Skin epidermis (tissue), 12 donors: ENCODE results near the gene NEK7.
"Not testable (repeated sequence)": the region's sequence is repeated elsewhere in the genome, so short reads cannot be mapped to it uniquely, and the experiment has no call there.

ENCODE experiments used
- H3K27ac ChIP-seq, 21 experiments: fragments of 200-600 bp; sonication (generic) in 11 of 21; one replicate each; pipeline ENCODE4 v1.5.0; 2020; ENCODE audit warnings: mild to moderate bottlenecking in 3 of 21, inconsistent platforms in 2 of 21, moderate library complexity in 2 of 21
- H3K4me3 ChIP-seq, 7 experiments: fragments of 200-600 bp; sonication (generic) in 2 of 7; one replicate each; pipeline ENCODE4 v1.5.0; 2020; ENCODE audit warnings: inconsistent platforms in 2 of 7, mild to moderate bottlenecking in 2 of 7, moderate library complexity in 1 of 7

NEK7 gene

GRCh38 chr1:198193871-198194270 is 37.1 kb downstream of the NEK7 start:
- H3K4me3 ChIP-seq, H3K27ac ChIP-seq: not testable (repeated sequence)

GRCh38 chr1:198196630-198197029 is 39.8 kb downstream of the NEK7 start:
- H3K27ac ChIP-seq = no peak overlapping the region
- no peak overlapping the region for H3K4me3 ChIP-seq

DNA sequence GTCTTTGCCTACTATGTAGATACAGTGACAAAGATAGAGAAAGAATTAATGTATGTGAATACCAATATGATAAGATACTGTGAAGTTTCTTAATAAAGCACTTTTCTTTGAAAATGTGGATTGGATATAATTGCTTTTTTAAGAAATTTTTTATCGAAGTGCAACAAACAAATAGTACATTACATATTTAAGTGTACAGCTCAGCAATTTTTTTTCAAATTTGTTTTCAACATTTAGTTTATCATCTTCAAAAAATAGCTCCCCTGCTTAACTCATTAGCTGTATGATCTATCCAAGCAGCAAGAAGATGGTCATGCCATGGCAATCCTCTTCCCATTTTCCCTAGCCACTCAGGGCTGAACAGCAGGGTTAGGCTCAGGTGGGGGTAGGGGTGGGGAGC is 40.5 kb downstream of the NEK7 start:
- H3K27ac ChIP-seq = no peak overlapping the region
- H3K4me3 ChIP-seq = no peak overlapping the region

DNA sequence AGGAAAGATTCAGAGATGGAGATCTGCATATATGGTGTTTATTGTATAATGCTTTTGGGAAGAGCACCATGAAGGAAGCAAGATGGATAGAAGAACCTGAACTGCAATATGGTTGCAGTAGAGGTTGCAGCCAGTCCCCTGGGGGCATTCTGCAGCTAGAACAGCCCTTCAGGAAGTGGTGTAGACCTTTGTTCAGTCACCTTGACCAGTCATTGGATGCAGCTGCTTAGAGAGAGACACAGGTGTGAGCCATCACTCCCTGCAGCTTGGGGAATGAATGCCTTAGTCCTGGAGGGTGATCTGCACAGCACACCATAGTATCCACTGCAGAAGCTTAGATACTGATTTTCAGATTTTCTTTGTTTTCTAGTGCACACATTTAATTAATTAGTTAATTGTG is 42.3 kb downstream of the NEK7 start:
- H3K27ac ChIP-seq = no peak overlapping the region
- no peak overlapping the region for H3K4me3 ChIP-seq

- Histone ChIP-seq H3K4me3 (no peak overlapping the region), H3K27ac (no peak overlapping the region)
These were observed 45.4 kb downstream of the NEK7 start for GRCh38 chr1:198201956-198202784.

DNA sequence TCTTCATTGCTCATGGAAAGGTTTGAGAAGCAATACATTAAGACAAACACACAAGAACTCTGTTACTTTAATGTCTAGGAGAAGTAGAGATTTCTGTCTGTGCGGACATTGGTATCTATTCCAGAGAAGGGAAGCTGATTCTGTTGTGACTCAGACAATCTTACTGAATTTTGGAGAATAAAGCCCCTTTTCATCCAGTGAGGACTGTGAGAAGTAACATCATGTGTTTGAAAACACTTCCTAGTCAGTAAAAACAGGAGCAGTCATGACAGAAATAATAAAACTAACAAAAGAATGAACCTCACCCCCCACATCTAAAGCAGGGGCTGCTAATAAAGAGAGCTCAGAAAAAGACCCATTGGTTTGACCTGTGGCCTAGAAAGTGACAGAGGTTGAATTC is 46.6 kb downstream of the NEK7 start:
- Histone ChIP-seq H3K4me3 (no peak overlapping the region), H3K27ac (peak overlapping the region in 1 of 21 experiments; percentile 16)

DNA sequence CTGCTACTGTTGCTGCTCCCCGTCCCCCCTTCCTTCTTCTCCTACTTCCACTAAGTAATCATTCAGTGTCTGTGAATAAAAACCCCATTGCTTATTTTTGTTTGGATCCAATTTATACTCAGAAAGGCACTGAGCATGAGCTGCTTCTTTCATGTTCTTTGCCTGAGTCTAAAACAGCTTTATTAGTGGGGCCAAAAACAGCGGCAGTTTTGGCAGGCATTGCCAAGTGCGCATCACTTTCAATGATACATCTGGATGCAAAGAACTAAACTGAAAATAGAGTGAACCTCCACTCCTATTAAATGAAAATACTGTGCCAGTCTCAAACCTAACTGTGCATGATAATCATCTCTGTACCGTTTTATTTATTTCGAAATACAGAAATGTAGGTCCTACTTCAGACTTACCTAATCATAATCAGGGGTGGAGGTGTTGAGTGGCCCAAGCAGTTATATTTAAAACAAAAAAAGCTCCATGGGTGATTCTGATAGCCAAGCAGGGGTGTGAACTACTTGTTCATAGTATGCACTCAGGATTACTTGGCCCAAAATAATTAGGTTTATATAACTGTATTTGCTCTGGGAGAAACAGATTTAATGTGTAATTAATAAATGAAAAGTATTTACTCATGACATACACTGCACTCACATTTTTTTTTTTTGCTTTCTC is 48.4 kb downstream of the NEK7 start:
- Histone ChIP-seq H3K4me3 (no peak overlapping the region), H3K27ac (no peak overlapping the region)

DNA sequence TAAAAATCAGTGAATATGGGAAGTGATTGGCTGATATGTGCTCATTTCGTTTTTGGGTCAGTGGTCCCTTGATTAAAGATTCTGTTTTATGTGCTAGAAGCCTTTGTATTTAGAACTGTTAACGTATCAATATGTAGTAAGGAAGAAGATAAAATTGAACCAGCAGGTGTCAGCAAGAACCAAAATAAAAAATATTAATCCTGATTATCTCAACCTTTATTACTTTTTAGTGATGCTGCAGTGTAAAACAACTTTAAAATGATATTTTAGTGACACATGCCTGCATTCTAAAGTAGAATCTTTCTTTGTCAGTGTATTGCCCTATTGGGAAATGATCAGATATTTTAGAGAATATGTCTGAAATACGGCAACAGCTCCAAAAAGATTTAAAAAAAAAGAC is 49.5 kb downstream of the NEK7 start:
- no peak overlapping the region for H3K27ac ChIP-seq

GRCh38 chr1:198211696-198212095 is 54.9 kb downstream of the NEK7 start:
- H3K4me3 ChIP-seq = no peak overlapping the region
- no peak overlapping the region for H3K27ac ChIP-seq

More for the DNA sequence above, 49.5 kb downstream of the NEK7 start:
- no peak overlapping the region for H3K4me3 ChIP-seq

DNA sequence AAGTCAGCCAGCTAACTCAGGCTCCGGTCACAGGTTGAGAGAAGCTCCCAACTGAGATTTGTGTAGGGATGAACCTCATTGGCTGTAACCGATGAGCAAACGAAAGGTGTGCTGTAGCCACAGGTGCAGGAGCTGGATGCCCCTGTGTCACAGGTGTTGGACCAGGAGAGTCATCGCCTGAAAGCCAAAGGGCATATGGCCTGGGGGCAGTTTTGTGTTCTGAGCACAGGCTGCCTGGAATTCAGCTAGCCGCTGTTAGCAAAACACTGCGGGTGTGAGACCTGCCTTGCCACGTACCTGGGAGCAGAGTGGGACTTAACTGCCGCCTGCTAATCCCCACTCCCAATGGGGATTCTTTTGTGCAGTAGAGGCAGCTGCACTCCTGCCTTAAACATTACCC is 55.3 kb downstream of the NEK7 start:
- H3K4me3 ChIP-seq = no peak overlapping the region
- no peak overlapping the region for H3K27ac ChIP-seq

DNA sequence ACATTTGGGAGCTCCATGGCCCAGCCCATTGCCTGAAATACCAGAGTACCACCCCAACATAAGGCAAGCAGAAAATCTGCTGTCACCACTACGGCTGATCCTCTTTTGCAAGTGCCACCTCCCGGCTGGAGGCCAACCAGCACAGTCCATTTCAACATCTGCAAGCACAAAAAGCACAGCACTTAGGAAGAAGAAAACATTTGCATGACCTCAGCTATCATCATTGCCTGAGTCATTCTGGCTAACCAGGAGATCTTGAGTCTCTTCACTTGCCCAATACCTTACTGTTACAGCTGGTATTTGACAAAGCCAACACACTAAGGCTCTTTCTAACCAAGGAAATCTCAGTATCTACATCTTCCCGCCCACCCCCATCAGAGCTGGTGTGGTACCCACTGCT is 55.9 kb downstream of the NEK7 start:
- no peak overlapping the region for H3K27ac ChIP-seq

GRCh38 chr1:198214924-198215323 is 58.1 kb downstream of the NEK7 start:
- Histone ChIP-seq H3K27ac (no peak overlapping the region), H3K4me3 (no peak overlapping the region)

More for the DNA sequence above, 55.9 kb downstream of the NEK7 start:
- no peak overlapping the region for H3K4me3 ChIP-seq

DNA sequence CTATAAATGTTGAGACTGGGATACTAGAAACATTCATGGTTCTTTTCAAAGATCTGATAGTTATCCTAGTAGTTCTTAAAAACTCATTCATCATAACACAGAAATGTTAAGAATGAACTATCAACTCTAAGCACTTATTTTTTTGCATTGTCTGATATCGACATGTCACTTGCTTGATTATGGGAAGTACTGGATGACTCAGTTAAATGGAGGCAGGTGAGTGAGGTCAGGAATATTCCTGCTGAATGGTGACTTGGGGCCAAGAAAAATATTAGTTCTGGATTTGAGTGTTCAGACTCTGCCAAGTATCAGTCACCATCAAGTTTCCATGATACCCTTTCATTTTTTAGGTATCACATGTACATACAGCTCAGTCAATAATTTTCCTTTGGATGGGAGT is 63.6 kb downstream of the NEK7 start:
- no peak overlapping the region for H3K4me3 ChIP-seq
- no peak overlapping the region for H3K27ac ChIP-seq

GRCh38 chr1:198227010-198227409 is 70.2 kb downstream of the NEK7 start:
- H3K4me3 ChIP-seq, H3K27ac ChIP-seq: not testable (repeated sequence)

DNA sequence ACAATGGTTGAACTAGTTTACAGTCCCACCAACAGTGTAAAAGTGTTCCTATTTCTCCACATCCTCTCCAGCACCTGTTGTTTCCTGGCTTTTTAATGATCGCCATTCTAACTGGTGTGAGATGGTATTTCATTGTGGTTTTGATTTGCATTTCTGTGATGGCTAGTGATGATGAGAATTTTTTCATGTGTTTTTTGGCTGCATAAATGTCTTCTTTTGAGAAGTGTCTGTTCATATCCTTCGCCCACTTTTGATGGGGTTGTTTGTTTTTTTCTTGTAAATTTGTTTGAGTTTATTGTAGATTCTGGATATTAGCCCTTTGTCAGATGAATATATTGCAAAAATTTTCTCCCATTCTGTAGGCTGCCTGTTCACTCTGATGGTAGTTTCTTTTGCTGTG is 70.7 kb downstream of the NEK7 start:
- H3K4me3 ChIP-seq, H3K27ac ChIP-seq: not testable (repeated sequence)

DNA sequence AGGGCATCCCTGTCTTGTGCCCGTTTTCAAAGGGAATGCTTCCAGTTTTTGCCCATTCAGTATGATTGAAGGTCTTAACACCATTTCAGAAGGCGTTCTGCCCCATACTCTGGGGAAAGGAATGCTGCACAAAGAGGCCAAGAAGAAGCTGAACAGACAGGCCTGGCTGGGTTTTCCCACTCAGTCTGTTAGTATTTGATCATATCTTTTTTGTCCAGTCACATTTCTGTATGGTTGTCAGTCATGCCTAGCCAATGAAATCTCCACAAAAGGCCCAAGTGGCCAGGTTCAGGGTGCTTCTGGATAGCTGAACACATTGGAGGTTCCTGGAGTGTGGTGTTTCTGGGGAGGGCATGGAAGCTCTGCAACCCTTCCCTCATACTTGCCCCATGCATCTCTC is 72.1 kb downstream of the NEK7 start:
- Histone ChIP-seq H3K27ac (peak overlapping the region in 1 of 21 experiments; percentile 28), H3K4me3 (no peak overlapping the region)

GRCh38 chr1:198231779-198232178 is 75.0 kb downstream of the NEK7 start:
- no peak overlapping the region for H3K4me3 ChIP-seq
- no peak overlapping the region for H3K27ac ChIP-seq

DNA sequence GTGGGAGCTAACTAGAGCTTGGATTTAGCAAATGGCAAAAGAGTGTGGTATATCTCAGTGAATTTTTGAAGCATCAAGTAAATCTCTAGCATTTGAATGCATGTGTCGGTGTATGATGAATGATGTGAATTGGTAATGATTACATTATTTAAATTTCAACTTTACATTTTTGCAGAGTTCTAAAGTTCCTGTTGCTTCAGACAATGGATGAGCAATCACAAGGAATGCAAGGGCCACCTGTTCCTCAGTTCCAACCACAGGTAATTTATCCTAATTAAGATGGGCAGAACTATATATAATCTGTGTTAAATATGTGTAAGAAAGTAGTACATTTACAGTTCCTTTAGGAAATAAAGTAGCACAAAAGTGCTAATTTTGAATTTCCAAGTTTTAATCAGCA is 75.6 kb downstream of the NEK7 start:
- Histone ChIP-seq H3K4me3 (no peak overlapping the region), H3K27ac (no peak overlapping the region)

DNA sequence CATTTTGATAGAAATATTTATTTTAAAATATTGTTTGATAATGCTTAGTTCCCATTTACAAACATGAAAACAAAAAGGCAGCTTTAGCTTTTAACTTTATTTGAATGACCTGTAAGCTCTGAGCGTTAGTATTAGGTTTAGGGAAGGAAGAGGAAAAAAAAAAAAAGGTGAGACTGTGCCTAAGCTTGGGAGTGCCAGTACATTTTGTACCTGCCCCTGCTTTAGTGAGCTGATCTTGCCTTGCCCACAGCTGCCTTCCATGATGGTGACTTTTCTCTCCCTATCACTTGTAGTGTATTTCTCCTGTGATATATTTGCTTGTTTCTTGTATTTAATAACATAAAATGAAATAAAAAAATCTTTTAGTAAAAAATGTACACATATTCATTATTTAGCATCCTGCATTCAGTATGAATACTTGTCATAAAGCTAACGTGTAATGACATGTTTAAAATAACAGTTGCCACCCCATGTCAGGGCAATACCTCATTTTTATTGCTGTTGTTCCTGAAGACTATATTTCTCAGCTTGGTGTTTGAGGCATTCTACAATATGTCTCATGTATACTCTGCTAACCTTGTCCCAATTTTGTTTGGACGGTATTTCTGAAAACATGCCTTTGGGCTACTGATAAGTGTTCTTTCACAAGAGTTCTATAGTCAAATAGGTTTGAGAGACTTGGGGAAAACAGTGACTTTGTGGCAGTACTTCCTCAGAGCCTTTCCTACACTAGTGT is 76.3 kb downstream of the NEK7 start:
- Histone ChIP-seq H3K4me3 (no peak overlapping the region), H3K27ac (no peak overlapping the region)

GRCh38 chr1:198234520-198235251 is 77.9 kb downstream of the NEK7 start:
- Histone ChIP-seq H3K27ac (peak overlapping the region in 3 of 21 experiments; percentile 5 to 43 (median 13)), H3K4me3 (peak overlapping the region in 1 of 7 experiments; percentile 1)
